ENCODE measurements around the gene PRPS2. TPM values are rescaled to one million over a fixed set of nuclear protein-coding genes. Genes with fewer than 3 reads are reported as not detected.

Gene PRPS2
- polyA plus RNA-seq, 1 donor (not counting 4 experiments of a cell fraction or from before 2014, with no cell fraction given): 28.4 TPM

GRCh38 chrX:12865359-12865758 lies 74.1 kb downstream of the PRPS2 start:
- Histone ChIP-seq H2AFZ (ENCODE audit: control insufficient read depth, low read length) (no peak overlapping the region), H3K4me3 (ENCODE audit: control insufficient read depth in 2 of 3, extremely low read depth in 1 of 3, insufficient read depth in 2 of 3, low read depth in 1 of 3, low read length in 3 of 3) (no peak overlapping the region)

GRCh38 chrX:12866451-12867377 lies 75.5 kb downstream of the PRPS2 start, which contains the start of gene TLR7:
Gene TLR7, plus strand, starts transcription at chrX:12867072. Its CDS starts 507 bp downstream, at chrX:12867579.
- Histone ChIP-seq H3K27ac (ENCODE audit: control insufficient read depth, insufficient read depth, low read length) (no peak within 1 kb of the TSS), H4K20me1 (ENCODE audit: control insufficient read depth, extremely low read depth, insufficient read depth, low read length) (no peaks in the 10 kb centered on the region), H3K36me3 (ENCODE audit: control insufficient read depth in 2 of 2, extremely low read depth in 1 of 2, insufficient read depth in 2 of 2, low read length in 2 of 2) (no peaks in the 10 kb centered on the region), H3K9me3 (ENCODE audit: control insufficient read depth, low read depth, low read length) (no peaks in the 10 kb centered on the region), H3K79me2 (ENCODE audit: control insufficient read depth, insufficient read depth, low read length) (no peaks in the 10 kb centered on the region), H3K4me2 (ENCODE audit: control insufficient read depth, extremely low read depth, insufficient read depth, low read depth, low read length) (no peak within 1 kb of the TSS), H3K4me1 (ENCODE audit: control insufficient read depth, extremely low read depth, insufficient read depth, low read length) (no peaks in the 10 kb centered on the region), H3K4me3 (ENCODE audit: control insufficient read depth in 2 of 3, extremely low read depth in 1 of 3, insufficient read depth in 2 of 3, low read depth in 1 of 3, low read length in 3 of 3) (no peak within 1 kb of the TSS), H3K27me3 (ENCODE audit: control insufficient read depth, extremely low read depth, insufficient read depth, low read length) (no peaks in the 10 kb centered on the region), H3K9me1 (ENCODE audit: control insufficient read depth, extremely low read depth, insufficient read depth, low read length) (no peaks in the 10 kb centered on the region), H3K9ac (ENCODE audit: control insufficient read depth, extremely low read depth, insufficient read depth, low read length) (no peak within 1 kb of the TSS), H2AFZ (ENCODE audit: control insufficient read depth, low read length) (no peak within 1 kb of the TSS)
- TF ChIP-seq CTCF (optimal IDR thresholded peaks at IDR 0.05 in 1 of 3, IDR thresholded peaks at IDR 0.05 in 1 of 3, conservative IDR thresholded peaks at IDR 0.05 in 1 of 3; ENCODE audit: extremely low read depth in 1 of 3, insufficient read depth in 2 of 3, low read length in 3 of 3) (no peak), EZH2 (IDR thresholded peaks at IDR 0.05; ENCODE audit: low read length) (no peak)
- no peak for DNase-seq (ENCODE audit: low read depth, low spot score)
- dilution Hi-C loops (cut with MboI; ENCODE audit: extremely low pct_ligation_motif_present, low sequenced_read_pairs): no loop called here
- FAIRE-seq: no peak

More at GRCh38 chrX:12865359-12865758, 74.1 kb downstream of the PRPS2 start:
- H3K4me2 ChIP-seq (ENCODE audit: control insufficient read depth, extremely low read depth, insufficient read depth, low read depth, low read length): no peak overlapping the region
- no peaks in the 10 kb centered on the region for H3K27me3 ChIP-seq (ENCODE audit: control insufficient read depth, extremely low read depth, insufficient read depth, low read length)
- no peak overlapping the region for H3K9ac ChIP-seq (ENCODE audit: control insufficient read depth, extremely low read depth, insufficient read depth, low read length)
- H3K9me3 ChIP-seq (ENCODE audit: control insufficient read depth, low read depth, low read length): no peaks in the 10 kb centered on the region
- TF ChIP-seq EZH2 (IDR thresholded peaks at IDR 0.05; ENCODE audit: low read length): no peak
- TF ChIP-seq CTCF (optimal IDR thresholded peaks at IDR 0.05 in 1 of 3, IDR thresholded peaks at IDR 0.05 in 1 of 3, conservative IDR thresholded peaks at IDR 0.05 in 1 of 3; ENCODE audit: extremely low read depth in 1 of 3, insufficient read depth in 2 of 3, low read length in 3 of 3): no peak
- H3K79me2 ChIP-seq (ENCODE audit: control insufficient read depth, insufficient read depth, low read length): no peaks in the 10 kb centered on the region
- no peak for FAIRE-seq
- no peak overlapping the region for H3K27ac ChIP-seq (ENCODE audit: control insufficient read depth, insufficient read depth, low read length)
- DNase-seq (ENCODE audit: low read depth, low spot score): no peak
- H3K9me1 ChIP-seq (ENCODE audit: control insufficient read depth, extremely low read depth, insufficient read depth, low read length): no peaks in the 10 kb centered on the region
- dilution Hi-C loops (cut with MboI; ENCODE audit: extremely low pct_ligation_motif_present, low sequenced_read_pairs): no loop called here
- H3K4me1 ChIP-seq (ENCODE audit: control insufficient read depth, extremely low read depth, insufficient read depth, low read length): no peaks in the 10 kb centered on the region
- H4K20me1 ChIP-seq (ENCODE audit: control insufficient read depth, extremely low read depth, insufficient read depth, low read length): no peaks in the 10 kb centered on the region
- no peaks in the 10 kb centered on the region for H3K36me3 ChIP-seq (ENCODE audit: control insufficient read depth in 2 of 2, extremely low read depth in 1 of 2, insufficient read depth in 2 of 2, low read length in 2 of 2)
